ENCODE results near the gene ARPC5L. TPM values are rescaled to one million over a fixed set of nuclear protein-coding genes. Genes with fewer than 3 reads are reported as not detected.

ARPC5L gene
- total and polyA plus RNA-seq, 2 experiments from 2014 or later = 35.9 to 87.3 TPM

DNA sequence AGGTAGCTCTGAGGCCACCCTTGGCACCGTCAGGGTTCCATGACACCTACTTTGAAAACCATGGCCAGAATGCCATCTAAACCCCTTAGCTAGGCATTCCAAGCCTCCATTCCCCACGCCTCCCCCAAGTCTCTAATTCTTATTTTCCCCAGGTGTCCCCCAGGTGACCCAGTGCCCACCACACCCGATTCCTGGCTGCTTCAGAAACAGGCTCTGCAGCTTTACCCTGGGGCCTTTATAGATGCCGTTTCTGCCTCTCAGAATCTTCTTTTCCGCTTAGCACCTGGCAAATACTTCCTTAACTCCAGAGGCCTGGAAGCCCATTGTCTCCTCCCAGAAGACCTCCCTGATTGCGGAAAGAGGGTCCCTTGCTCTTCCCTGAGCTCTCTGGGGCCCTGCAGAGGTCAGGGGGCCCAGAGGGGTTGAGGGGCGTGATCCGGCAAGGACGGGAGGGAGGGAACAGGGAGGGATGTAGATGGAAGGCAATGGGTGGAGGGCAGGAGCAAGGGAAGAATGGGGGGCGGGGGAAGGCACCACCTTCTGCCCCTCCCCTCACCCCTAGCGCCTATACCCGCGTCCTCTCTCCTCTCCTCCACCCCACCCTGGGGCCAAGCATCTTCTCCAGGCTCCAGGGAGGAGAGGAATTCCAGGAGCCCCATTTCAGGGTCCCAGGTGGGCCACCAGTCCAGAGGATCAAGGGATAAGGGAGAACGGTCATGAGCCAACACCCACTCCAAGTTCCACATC lies 20.7 kb upstream of the ARPC5L start (continued):
- TF ChIP-seq, protein P1, sequence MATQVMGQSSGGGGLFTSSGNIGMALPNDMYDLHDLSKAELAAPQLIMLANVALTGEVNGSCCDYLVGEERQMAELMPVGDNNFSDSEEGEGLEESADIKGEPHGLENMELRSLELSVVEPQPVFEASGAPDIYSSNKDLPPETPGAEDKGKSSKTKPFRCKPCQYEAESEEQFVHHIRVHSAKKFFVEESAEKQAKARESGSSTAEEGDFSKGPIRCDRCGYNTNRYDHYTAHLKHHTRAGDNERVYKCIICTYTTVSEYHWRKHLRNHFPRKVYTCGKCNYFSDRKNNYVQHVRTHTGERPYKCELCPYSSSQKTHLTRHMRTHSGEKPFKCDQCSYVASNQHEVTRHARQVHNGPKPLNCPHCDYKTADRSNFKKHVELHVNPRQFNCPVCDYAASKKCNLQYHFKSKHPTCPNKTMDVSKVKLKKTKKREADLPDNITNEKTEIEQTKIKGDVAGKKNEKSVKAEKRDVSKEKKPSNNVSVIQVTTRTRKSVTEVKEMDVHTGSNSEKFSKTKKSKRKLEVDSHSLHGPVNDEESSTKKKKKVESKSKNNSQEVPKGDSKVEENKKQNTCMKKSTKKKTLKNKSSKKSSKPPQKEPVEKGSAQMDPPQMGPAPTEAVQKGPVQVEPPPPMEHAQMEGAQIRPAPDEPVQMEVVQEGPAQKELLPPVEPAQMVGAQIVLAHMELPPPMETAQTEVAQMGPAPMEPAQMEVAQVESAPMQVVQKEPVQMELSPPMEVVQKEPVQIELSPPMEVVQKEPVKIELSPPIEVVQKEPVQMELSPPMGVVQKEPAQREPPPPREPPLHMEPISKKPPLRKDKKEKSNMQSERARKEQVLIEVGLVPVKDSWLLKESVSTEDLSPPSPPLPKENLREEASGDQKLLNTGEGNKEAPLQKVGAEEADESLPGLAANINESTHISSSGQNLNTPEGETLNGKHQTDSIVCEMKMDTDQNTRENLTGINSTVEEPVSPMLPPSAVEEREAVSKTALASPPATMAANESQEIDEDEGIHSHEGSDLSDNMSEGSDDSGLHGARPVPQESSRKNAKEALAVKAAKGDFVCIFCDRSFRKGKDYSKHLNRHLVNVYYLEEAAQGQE (IDR thresholded peaks at IDR 0.05; ENCODE audit: unreplicated experiment) = no peak
- TF ChIP-seq JUNB (IDR thresholded peaks at IDR 0.05; ENCODE audit: unreplicated experiment) (no peak), POLR2AphosphoS5 (IDR thresholded peaks at IDR 0.05; ENCODE audit: low read depth) (no peak), EZH2phosphoT487 (IDR thresholded peaks at IDR 0.05; ENCODE audit: unreplicated experiment) (no peak), ZNF114 (CRISPR knock-in tag; IDR thresholded peaks at IDR 0.05) (no peak), STAT1 (IDR thresholded peaks at IDR 0.05; ENCODE audit: unreplicated experiment) (no peak), EZH2 (IDR thresholded peaks at IDR 0.05; ENCODE audit: low read depth, unreplicated experiment) (no peak), ZNF331 (CRISPR knock-in tag; IDR thresholded peaks at IDR 0.05; ENCODE audit: low read depth) (no peak)
- TF ChIP-seq, protein P2, sequence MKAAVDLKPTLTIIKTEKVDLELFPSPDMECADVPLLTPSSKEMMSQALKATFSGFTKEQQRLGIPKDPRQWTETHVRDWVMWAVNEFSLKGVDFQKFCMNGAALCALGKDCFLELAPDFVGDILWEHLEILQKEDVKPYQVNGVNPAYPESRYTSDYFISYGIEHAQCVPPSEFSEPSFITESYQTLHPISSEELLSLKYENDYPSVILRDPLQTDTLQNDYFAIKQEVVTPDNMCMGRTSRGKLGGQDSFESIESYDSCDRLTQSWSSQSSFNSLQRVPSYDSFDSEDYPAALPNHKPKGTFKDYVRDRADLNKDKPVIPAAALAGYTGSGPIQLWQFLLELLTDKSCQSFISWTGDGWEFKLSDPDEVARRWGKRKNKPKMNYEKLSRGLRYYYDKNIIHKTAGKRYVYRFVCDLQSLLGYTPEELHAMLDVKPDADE (IDR thresholded peaks at IDR 0.05) = no peak
- TF ChIP-seq, protein P3, sequence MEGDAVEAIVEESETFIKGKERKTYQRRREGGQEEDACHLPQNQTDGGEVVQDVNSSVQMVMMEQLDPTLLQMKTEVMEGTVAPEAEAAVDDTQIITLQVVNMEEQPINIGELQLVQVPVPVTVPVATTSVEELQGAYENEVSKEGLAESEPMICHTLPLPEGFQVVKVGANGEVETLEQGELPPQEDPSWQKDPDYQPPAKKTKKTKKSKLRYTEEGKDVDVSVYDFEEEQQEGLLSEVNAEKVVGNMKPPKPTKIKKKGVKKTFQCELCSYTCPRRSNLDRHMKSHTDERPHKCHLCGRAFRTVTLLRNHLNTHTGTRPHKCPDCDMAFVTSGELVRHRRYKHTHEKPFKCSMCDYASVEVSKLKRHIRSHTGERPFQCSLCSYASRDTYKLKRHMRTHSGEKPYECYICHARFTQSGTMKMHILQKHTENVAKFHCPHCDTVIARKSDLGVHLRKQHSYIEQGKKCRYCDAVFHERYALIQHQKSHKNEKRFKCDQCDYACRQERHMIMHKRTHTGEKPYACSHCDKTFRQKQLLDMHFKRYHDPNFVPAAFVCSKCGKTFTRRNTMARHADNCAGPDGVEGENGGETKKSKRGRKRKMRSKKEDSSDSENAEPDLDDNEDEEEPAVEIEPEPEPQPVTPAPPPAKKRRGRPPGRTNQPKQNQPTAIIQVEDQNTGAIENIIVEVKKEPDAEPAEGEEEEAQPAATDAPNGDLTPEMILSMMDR (conservative IDR thresholded peaks at IDR 0.05; ENCODE audit: low read depth in 2 of 2) = no peak

DNA sequence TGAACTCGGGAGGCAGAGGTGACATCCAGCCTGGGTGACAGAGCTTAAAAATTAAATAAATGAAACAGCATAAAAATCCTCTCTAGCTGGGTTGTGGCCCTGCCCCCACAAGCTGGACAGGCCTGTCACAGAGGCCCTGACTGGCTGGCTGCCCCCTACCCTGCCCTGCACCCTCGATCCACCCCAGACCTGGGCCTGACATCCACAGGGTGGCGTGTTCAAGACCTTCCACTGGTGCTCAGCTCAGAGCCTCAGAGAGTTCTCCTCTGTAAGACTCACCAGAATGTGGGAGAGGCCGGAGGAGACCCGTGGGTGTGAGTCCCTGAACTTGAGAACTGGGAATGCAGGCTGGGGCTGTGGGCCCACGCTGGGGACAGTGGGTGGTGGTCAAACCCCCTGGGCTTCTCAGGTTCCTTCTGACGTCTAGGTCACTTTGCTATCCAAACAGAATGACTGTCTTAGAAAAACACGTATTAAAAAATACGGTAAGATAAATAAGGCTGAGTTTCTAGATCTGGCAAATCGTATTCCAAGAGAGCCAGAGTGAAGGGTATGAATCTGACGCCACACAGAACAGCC lies 18.4 kb upstream of the ARPC5L start:
- Histone ChIP-seq H4K20me1 (replicated peaks; ENCODE audit: insufficient read depth) (no peaks in the 10 kb centered on the region), H3K4me3 (no peak overlapping the region), H2AFZ (no peak overlapping the region), H3K36me3 (ENCODE audit: insufficient read depth) (no peaks in the 10 kb centered on the region), H3K4me2 (no peak overlapping the region), H3F3A (replicated peaks; ENCODE audit: low read depth) (peaks cover 5% of the 10 kb centered on the region; the same call in 1 of the 2 replicates), H3K9me2 (ENCODE audit: insufficient read depth) (no peaks in the 10 kb centered on the region), H3K4me1 (ENCODE audit: insufficient read depth) (no peaks in the 10 kb centered on the region), H3K27ac (ENCODE audit: low read depth) (no peak overlapping the region), H3K79me2 (replicated peaks; ENCODE audit: insufficient read depth) (no peaks in the 10 kb centered on the region), H3K27me3 (ENCODE audit: insufficient read depth) (no peaks in the 10 kb centered on the region)
- ATAC-seq = no peak
- Mint-ChIP-seq H3K4me1 (peaks cover 13% of the 10 kb centered on the region), H3K36me3 (ENCODE audit: low read depth) (no peaks in the 10 kb centered on the region), H3K27me3 (ENCODE audit: insufficient read depth, low read depth, poor library complexity) (peaks cover 2% of the 10 kb centered on the region), H3K9me3 (no peaks in the 10 kb centered on the region), H3K27ac (no peak overlapping the region), H3K4me3 (no peak overlapping the region)
- no peak for DNase-seq (ENCODE audit: low spot score)
- TF ChIP-seq NANOG (IDR thresholded peaks at IDR 0.05; ENCODE audit: borderline replicate concordance) (no peak), CREB1 (CRISPR knock-in tag; IDR thresholded peaks at IDR 0.05; ENCODE audit: low read depth) (no peak), EZH2phosphoT487 (IDR thresholded peaks at IDR 0.05; ENCODE audit: unreplicated experiment) (no peak), ZNF114 (CRISPR knock-in tag; IDR thresholded peaks at IDR 0.05) (no peak)
- TF ChIP-seq, protein P3 (conservative IDR thresholded peaks at IDR 0.05; ENCODE audit: low read depth in 2 of 2) = no peak

All from GM23338 (cell line).